Measurements from ENCODE around the gene DOLPP1. TPM values are rescaled to one million over a fixed set of nuclear protein-coding genes. Genes with fewer than 3 reads are reported as not detected.

DOLPP1 gene
- total RNA-seq, 1 donor from 2014 or later: 10.4 TPM

DNA sequence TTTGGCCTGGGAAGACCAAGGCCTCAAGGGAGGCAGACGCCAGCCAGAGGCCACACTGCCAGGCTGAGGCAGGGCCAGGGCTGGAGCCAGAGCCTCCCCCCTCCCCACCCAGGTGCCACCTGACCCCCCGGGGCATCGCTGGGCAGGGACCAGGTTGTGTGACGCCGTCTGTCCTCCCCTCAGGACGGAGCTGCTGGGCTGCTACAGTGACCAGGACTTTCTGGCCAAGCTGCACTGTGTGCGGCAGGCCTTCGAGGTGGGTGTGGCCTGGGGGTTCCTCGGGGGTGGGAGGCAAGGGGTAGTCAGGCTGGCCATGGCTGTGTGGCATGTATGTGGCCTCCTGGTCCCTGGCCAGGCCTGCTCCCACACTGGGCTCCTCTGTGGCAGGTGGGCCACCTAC is 17.9 kb upstream of the DOLPP1 start:
- no peak for DNase-seq (ENCODE audit: low read depth, low spot score)

DNA sequence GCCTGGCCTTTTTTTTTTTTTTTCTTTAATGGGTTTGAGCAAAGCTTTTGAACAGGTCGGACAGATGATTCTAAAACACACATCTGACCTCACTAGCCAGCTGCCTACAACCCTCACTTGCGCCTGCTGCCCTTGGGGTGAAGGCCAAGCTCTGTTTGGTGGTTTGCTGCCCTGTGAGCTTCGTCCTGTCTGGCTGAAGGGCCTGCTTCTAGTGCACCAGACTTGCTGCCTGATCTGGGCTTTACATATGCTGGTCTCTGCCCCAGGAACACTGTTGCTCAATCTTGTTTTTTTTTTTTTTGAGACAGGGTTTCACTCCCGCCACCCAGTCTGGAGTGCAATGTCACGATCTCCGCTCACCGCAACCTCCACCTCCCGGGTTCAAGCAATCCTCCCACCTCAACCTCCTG is 16.4 kb upstream of the DOLPP1 start:
- no peak for DNase-seq (ENCODE audit: low read depth, low spot score)

DNA sequence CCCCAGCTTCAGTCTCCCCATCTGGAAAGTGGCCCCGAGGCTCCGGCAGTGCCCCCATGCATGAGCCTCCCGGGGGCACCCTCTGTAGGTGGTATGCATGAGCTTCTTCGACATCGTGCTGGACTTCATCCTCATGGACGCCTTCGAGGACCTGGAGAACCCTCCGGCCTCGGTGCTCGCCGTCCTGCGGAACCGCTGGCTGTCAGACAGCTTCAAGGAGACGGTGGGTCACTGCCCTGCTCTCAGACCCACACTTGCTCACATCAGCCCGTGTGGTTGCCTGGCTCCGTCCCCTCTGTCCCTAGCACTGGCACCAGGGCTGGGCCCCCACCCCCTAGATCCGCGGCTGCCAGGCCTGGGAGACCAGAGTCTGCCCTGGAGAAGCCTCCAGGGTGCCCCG is 12.8 kb upstream of the DOLPP1 start:
- no peak for DNase-seq (ENCODE audit: low read depth, low spot score)

DNA sequence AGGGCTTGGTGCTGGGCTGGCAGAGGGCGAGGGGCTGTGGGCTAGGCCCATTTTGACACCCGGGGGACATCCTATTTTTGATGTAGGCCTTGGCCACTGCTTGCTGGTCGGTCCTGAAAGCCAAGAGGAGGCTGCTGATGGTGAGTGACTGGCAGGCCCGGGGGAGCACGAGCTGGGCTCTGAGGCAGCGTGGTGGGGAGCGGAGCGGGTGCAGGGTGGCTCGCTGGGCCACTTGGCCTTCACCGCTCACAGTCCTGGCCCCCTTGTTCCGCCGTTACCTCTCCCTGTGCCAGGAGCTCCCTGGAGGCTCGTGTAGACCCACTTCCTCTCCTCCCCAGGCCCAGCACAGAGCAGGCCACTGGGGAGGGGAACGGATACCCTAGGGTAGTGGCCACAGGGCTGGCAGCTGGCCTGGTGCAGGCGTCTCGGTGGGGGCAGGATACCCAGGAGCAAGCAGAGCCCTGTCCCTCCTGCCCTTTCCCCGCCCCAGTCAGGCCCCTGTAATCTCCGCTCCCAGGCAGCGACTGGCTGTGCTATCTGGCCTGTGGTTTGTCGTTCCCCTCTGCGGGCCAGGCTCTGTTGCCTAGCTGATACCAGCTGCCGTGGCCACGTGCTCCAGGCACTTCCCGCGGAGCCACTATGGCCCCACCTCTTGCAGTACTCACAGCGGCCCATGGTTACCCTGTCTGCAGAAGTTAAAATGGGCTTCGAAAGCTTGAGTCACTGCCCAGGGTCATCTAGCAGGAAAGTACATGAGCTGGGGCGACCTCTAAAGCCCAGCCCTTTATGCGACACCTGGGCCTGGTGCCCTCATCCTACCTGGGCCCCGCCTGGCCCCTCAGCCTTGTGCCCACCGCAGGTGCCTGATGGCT is 11.7 kb upstream of the DOLPP1 start:
- no peak for DNase-seq (ENCODE audit: low read depth, low spot score)

DNA sequence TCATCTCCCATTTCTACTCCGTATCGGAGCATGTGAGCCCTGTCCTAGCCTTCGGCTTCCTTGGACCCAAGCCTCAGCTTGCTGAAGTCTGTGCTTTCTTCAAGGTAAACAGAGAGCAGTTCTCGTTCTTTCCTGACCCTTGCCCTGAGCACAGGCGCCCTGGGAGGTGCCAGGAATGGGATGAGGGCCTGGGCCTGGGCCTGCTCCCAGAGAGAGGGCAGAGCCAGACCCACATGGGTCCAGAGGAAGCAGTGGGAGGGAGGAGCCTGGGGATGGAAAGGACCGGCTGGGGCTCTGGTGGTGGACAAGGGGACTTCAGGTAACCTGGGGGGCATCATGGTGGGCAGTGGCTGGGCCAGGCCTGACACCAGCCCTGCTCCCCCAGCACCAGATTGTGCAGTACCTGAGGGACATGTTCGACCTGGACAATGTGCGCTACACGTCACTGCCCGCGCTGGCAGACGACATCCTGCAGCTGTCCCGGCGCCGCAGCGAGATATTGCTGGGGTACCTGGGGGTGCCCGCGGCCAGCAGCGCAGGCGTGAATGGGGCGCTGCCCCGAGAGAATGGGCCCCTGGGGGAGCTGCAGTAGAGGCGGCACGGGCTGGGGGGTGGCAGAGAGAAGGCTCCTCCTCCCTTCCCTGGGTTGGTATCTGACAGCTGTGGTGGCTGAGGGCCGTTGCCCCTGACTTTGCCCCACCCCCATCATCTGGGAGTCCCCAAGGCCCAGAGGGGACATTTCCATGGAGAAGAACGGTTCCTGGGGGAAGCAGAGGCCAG is 10.9 kb upstream of the DOLPP1 start:
- DNase-seq (ENCODE audit: low read depth, low spot score): no peak

DNA sequence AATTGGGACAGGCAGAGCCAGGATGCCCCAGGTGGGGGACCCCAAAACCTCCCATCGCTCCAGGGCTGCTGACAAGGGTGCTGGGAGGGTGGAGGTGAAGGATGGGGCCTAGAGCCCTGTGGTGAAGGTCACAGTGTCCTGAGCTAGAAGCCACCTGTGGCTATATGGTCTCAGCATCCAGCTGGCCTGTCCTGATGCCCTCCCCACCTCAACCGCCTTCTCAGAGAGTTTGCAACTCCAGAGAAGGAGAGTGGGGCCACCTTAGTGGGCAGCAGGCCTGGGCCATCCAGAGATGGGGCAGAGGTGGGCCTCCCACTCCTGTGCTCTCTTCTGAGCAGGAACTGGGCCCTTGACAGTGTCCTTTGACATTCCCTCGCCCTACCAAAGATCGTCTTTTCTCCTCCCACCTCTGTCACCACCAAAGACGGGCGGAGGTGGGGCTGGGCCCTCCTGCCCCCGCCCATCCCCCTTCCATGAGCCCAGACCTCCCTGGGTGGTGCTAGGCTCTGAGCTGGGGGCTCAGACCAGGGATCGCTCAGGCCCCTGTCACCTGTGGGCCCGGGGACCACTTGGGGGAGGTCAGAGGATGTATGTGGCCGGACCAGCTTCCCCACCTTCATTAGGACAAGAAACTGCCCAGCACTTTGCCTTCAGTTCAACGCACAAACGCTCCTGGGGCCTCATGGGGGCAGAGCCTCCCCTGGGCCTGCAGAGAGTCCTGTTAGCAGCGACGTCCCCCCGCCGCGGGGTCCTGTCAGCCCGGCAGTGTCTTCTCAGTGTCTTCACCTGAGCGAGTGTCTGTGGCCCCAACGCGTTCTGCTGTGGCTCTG is 10.0 kb upstream of the DOLPP1 start:
- no peak for DNase-seq (ENCODE audit: low read depth, low spot score)

DNA sequence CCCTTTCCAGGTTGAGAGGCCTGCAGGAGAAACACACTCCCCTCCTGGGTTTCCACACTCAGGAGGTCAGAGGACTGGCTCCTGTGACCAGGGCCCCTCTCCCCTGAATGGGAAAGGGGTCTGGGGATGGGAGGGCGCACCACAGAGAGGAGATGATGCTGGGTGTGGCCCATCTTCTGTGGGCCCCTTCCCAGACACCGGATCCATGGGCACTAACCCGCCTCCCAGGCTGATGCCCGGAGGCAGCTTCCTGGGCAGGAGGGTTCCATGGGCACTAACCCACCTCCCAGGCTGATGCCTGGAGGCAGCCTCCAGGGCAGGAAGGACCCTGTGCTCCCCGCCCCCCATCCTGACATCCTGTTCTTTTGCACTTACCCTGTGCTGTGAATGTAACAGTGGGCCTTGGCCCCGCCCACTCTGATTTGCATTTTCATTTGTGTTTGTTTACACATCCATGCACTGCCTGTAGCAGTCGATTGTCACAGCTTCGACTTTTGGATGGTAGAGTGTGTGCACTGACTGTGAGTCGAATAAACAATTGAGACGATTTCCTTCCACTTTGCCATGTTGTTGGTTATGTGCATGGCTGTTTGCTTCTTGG is 9.3 kb upstream of the DOLPP1 start:
- DNase-seq (ENCODE audit: low read depth, low spot score): no peak

DNA sequence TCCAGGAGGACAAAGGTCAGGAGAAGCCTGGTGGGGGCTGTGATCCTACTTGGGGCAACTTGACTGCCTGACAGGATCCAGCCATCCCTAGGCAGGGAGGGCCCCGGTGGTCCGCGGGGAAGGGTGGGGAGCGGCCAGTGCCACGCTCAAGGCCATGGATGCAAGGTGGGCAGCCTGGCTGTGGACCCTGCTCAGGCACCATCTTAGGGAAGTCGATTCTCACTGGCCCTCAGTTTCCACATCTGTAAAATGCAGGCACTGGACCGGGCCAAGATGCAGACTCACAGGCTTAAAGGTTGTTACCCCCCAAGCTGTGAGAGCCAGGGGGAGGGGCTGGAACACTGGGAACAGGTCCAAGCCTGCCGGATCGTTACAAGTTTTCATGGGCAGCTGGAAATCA is 8.7 kb upstream of the DOLPP1 start:
- no peak for DNase-seq (ENCODE audit: low read depth, low spot score)

DNA sequence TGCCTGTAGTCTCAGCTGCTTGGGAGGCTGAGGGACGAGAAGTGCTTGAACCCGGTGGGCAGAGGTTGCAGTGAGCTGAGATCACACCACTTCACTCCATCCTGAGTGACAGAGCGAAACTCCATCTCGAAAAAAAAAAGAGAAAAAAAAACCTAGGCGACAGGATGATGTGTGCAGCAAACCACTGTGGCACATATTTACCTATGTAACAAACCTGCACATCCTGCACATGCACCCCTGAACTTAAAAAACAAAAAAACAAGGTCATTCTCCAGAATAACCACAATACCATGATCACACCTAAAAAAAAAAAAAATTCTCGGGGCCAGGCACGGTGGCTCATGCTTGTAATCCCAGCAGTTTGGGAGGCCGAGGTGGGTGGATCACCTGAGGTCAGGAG is 7.5 kb upstream of the DOLPP1 start:
- DNase-seq (ENCODE audit: low read depth, low spot score): no peak

DNA sequence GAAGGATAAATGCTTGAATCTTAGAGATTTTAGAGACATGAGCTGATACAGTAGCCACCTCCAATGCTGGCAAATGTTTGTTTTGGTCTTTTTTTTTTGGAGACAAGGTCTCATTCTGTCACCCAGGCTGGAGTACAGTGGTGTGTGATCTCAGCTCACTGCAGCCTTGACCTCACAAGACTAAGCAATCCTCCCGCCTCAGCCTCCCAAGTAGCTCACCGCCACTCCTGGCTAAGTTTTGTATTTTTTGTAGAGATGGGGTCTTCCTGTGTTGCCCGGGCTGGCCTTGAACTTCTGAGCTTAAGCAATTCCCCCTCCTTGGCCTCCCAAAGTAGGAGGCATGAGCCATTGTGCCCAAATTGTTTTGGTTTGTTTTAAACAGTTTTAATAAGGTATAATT is 6.8 kb upstream of the DOLPP1 start:
- no peak for DNase-seq (ENCODE audit: low read depth, low spot score)

DNA sequence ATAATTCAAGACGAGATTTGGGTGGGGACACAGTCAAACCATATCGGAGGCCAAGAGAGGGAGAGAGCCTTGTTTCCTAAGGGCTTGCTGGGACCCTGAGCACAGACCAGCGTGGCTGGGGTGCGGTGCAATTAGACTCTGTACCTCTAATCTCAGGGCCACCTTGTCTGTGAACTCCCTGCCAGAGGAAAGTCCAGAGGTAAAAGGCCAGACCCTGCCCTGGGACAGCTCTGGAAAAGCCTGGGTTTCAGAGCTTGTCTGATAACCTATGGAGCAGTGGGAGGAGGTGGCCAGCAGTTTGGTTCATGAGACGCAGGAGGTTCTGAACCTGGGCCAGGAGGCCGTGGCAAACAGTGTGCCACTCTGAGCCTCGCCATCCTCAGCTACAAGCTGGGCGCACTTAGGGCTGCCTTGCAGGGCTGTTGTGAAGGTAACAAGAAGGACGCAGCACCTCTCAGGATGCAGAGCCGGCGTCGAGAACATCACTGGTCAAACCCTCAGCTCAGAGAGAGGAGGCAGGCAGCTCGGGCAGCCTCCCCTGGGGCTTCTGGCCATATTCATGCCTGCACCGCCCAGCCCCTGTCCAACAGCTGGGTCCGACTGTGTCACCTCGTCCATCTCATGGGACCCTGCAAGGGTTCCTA is 4.8 kb upstream of the DOLPP1 start:
- no peak for DNase-seq (ENCODE audit: low read depth, low spot score)

DNA sequence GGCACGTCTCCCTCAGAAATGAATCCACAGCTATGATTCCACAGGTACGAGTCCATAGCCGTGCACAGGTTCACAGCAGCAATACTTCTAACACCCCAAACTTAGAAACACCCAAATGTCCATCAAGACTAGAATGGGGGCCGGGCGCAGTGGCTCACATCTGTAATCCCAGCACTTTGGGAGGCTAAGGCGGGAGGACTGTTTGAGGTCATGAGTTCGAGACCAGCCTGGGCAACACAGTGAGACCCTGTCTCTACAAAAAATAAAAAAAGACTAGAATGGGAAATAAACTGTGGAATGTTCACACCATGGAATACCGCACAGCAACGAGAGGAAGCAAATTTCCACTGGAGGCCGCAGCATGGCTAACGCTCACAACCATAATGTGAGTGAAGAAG is 4.3 kb upstream of the DOLPP1 start:
- DNase-seq (ENCODE audit: low read depth, low spot score): no peak

DNA sequence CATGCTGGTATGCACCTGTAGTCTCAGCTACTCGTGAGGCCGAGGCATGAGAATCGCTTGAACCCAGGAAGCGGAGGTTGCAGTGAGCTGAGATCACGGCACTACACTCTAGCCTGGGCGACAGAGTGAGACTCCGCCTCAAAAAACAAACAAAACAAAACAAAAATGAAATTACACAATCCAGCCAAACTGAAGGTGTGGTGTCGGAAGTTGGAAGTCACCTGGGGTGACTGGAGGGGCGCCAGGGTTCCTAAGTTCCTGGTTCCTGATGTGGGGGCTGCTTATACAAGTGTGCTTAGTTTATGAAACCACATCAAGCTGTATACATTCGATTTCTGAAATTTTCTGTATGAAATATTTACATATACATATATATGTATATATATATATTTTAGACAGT is 3.7 kb upstream of the DOLPP1 start:
- DNase-seq (ENCODE audit: low read depth, low spot score): no peak

DNA sequence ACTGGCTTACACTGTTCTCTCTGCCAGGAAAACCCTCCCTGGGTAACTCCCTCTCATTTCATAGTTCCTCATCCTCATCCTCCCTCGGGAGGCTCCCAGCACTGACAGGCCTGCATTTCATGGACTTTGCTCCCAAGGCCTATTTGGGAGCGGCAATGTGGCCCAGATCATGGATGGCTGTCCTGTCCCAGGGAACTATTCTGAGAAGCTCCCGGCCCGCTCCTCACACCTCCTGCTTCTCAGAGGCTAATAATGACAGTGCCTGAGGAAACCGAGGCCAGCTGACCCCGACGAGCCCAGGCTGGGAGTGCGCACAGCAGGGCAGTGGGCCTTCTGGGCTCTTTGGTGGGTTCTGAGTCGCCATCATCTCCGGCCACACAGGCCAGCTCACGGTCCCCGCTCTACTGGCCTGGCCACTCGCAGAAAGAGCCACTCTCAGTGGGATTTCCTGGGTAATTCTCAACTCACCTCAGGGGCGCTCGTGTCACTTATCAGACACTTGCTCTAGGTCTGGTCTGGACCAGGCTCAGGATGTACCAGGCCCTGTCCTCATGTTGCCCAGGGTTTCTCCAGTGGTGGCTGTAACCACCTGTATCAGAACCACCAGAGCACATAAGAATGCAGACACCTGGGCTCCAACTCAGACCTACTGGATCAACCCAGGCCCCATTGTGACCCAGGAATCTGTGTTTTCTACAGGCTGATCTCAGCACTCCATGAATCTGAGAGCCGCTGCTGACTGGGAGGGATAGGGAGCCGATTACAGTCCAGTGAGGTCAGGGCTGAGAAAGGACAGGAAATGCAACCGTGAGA is 2.0 kb upstream of the DOLPP1 start:
- DNase-seq (ENCODE audit: low read depth, low spot score): no peak

DNA sequence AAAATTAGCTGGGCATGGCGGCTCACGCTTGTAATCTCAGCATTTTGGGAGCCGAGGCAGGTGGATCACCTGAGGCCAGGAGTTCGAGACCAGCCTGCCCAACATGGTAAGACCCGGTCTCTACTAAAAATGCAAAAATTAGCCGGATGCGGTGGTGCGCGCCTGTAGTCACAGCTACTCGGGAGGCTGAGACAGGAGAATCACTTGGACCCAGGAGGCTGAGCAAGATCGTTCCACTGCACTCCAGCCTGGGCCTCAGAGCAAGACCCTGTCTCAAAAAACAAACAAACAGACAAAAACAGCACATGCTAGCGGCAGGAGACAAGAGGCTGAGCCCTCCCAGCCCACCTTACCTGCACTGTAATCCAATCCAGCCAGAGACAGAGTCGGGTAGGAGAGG is 1.1 kb upstream of the DOLPP1 start:
- no peak for DNase-seq (ENCODE audit: low read depth, low spot score)

DNA sequence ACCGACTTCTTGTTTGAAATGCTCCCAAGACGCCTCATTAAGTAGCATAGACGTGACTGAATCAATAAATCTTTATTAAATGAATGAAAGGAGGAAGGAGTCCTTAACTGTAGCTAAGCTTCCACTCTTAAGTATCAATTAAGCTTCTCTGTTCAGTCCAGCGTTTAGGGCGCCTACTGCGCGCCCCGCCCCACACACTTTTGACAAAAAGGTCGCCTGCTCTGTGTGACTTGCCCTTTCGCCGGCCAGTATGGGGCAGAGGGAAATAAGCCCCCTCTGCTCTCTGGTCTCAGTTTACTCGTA is 662 bp upstream of the DOLPP1 start:
- no peak for DNase-seq (ENCODE audit: low read depth, low spot score)

DNA sequence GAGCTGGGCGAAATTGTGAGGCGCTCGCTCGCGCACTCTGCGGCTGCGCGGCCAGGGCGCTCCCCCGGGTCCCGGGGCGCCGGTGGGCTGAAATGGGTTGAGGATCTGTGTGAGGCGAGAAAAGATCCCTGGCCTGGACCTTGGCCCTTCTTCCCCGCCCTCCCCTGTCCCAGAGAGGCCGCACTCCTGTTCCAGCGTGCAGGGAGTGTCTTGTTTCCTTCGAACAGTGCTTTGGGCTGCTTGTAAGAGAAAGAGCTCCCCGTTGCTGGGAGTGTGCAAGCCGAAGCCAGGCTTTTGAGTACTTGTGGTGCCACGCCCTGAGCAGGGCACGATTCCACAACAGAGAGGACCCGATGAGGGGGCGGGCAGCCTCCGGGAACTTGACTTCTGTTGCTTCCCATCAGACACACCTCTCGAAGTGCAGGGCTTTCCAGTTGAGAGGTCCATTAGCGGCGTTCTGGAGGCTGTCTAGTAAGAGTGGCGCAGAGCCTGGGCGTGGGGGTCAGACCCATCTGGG is 535 bp downstream of the DOLPP1 start:
- DNase-seq (ENCODE audit: low read depth, low spot score): no peak

DNA sequence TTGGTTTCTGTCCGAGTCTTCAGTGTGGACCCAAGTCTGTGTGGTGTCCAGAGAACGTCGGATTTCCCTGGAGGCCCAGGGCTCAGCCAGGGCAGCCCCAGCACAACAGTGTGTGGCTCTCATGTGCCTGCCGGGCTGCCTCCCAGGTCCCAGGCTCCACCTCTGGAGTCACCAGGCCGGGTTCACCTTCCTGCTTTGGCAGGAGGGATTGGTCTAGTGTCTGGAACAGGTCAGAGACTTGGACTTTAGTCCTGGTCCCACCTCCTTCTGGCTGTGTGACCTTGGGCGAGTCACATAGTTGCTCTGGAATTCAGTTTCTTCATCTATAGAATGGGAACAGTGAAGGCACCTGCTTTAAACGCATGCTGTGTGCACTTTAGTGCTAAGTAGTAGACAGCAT is 3.2 kb downstream of the DOLPP1 start:
- no peak for DNase-seq (ENCODE audit: low read depth, low spot score)

DNA sequence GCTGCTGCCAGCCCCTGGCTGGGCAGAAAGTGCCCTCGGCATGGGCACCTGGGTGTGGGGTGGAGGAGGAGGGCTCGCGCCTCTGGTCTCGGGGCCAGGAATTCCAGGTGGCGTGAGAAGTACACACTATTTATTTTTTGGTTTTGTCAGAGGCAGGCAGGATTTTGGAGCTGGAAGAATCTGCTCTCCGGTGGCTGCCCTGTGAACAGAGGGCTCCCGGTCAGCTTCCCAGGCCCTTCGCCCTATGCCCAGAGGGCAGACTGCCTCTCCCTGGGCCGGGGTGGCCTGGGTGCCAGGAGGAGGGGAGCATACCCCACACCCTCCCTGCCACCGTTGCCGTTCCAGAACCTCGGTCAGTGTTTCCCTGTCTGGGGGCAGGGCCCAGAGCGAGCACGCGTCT is 8.3 kb downstream of the DOLPP1 start:
- DNase-seq (ENCODE audit: low read depth, low spot score): no peak

Measured in pulmonary artery endothelial cell (primary cell).